ENCODE data around the gene GPC5.

- TF ChIP-seq CTCF (IDR thresholded peaks at IDR 0.05) (no peak), POLR2A (IDR thresholded peaks at IDR 0.05) (no peak)
Observed at GRCh38 chr13:91459485-91459884, 61.1 kb downstream of the GPC5 start.
